SH-SY5Y (cell line): ENCODE data around the gene HERPUD1.

Experiments used
- GATA2 ChIP-seq: IDR thresholded peaks from 2 replicates; pipeline ENCODE4 v1.6.1; 2011; ENCODE audit warnings: mild to moderate bottlenecking, low read depth, low read length
- GATA3 ChIP-seq: IDR thresholded peaks from 2 replicates; pipeline ENCODE4 v1.6.1; 2011; ENCODE audit warnings: low read depth, mild to moderate bottlenecking, low read length, moderate library complexity

GRCh38 chr16:56889206-56889605 lies 42.7 kb upstream of the HERPUD1 start:
- no peak for TF ChIP-seq GATA2
- no peak for TF ChIP-seq GATA3
